KOPT-K1 (cell line): ENCODE data around the gene BABAM2.
"Not testable (repeated sequence)": the region's sequence is repeated elsewhere in the genome, so short reads cannot be mapped to it uniquely, and the experiment has no call there.

Source experiments
- H3K27ac ChIP-seq: fragments of 200-600 bp; sonication (generic); 2 replicates; pipeline ENCODE4 v1.5.1; 2016; ENCODE audit warnings: antibody characterized with exemption, mild to moderate bottlenecking, low read depth, low read length; ENCODE audit not compliant: poor library complexity, severe bottlenecking
- H3K36me3 ChIP-seq: fragments of 200-600 bp; sonication (generic); 2 replicates; pipeline ENCODE4 v1.5.1; 2017; ENCODE audit warnings: antibody characterized with exemption, mild to moderate bottlenecking, low read length, moderate library complexity; ENCODE audit not compliant: insufficient read depth
- H3K9me3 ChIP-seq: fragments of 200-600 bp; sonication (generic); 2 replicates; pipeline ENCODE4 v1.5.1; 2017; ENCODE audit warnings: antibody characterized with exemption, low read length, mild to moderate bottlenecking; ENCODE audit not compliant: insufficient read depth, poor library complexity, severe bottlenecking

BABAM2 gene

DNA sequence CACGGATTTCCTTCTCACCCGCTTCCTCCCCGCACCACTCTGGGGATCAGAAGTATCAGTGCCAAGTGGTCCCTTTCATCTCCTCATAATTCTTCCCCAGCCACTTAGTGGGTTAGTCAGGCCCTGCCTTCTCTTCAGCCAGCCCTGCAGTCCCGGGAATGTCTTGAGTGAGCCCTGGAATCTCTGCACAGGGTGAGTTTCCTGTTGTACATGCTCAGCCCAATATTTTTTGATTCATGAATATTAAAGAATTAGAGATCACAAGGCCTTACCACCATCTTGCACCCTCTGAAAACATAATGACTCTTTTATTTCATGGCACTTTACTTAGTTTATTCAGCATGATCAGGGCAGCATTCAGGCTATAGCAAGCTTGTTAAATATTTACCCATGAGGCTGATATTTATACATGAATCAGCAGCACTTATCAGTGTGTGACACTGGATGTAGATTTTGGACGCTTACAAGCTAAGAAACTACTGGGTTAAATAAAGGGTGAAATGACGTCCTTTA, 342.7 kb downstream of the BABAM2 start:
- no peak overlapping the region for H3K27ac ChIP-seq
- no peaks in the 10 kb centered on the region for H3K36me3 ChIP-seq
- H3K9me3 ChIP-seq: no peaks in the 10 kb centered on the region

DNA sequence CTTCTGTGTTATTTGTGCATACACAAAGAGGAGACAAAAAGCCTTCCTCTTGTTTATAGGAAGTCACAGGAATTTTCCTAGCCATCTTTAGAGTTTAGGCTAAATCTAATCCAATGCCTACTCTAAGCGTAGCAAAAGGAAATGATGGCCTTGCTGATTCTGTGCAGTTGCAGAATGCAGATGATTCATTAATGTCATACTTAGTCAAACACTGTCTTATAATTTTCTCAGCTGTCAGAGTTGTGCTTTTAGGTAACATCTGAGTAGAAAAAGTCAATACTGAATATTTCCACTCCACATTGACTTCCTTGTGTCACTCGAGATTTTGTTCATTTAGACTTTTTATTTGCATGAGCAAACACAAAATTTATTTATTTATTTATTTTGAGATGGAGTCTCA, 344.3 kb downstream of the BABAM2 start:
- H3K9me3 ChIP-seq: no peaks in the 10 kb centered on the region
- H3K27ac ChIP-seq: no peak overlapping the region
- H3K36me3 ChIP-seq: no peaks in the 10 kb centered on the region

DNA sequence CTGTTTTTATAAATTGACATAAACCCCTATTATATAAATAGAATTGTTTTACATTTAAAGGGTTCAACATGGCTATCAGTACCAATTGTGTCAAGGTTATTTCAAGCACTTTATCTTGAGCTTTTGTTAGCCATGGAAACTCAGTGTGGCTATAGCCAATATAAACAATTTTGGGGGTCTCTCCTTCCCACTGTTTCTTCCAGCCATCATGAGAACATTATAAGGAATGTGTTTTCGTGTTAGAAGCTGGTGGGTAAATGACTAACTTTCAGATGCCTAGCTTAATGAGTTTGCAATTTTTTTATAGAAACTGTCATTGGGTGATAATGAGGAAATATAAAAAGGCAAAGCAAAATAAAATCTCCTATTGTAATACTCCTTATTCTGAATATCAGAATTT, 348.7 kb downstream of the BABAM2 start:
- no peaks in the 10 kb centered on the region for H3K9me3 ChIP-seq
- H3K27ac ChIP-seq: no peak overlapping the region
- H3K36me3 ChIP-seq: no peaks in the 10 kb centered on the region

DNA sequence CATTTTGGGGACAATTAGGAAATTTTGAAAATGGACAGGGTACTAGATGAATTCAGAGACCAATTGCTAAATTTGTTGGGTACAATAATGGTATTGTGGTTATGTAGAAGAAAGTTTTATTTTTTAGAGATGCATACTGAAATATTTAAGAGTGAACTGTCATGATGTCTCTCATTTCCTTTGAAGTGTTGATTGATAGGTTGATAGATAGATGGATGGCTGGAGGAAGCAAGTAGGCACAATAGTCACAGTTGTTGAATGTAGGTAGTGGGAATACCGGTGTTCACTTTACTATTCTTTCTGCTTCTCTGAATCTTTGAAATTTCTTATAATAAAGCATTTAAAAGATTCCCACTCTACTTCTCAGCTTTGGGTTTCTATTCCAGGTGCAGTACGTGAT, 350.4 kb downstream of the BABAM2 start:
- H3K27ac ChIP-seq: no peak overlapping the region
- no peaks in the 10 kb centered on the region for H3K36me3 ChIP-seq
- H3K9me3 ChIP-seq: no peaks in the 10 kb centered on the region

DNA sequence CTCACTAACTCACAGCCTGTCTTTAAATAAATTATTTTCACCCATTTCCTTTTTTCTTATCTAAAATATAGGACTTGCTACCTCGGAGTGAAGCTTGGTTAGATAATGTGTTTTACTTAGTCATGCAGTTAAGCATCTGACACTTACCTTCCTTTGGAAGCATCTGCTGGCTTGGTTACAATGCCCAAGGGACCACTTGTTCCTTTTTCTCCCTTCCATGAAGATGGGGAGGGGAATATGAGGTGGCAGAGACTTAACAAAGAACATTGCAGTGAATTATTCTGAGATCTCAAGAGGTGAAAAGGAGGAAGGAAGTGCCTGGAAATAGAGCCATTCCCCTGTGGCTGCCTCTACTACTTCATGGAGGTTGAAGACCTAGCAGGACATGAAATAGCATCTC, 356.8 kb downstream of the BABAM2 start:
- Histone ChIP-seq H3K27ac (no peak overlapping the region), H3K9me3 (no peaks in the 10 kb centered on the region), H3K36me3 (no peaks in the 10 kb centered on the region)

DNA sequence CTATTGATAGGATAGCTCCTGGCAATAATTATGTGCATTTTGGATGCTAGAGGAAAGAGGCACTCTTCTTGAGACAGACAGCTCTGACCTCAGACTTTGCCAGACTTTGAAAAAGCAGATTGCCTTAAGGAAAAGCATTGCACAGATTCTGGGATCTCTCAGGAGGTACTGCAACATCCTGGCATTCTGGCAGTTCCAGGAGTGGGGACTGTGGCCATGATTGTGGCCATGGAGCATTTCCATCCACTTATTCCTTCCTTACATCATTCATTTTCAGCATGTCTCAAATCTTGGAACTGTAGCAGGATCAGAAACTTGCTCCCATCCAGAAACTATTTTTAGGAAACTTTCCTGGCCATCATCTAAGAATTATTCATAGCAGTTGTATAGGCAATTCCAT, 357.2 kb downstream of the BABAM2 start:
- Histone ChIP-seq H3K9me3 (no peaks in the 10 kb centered on the region), H3K36me3 (no peaks in the 10 kb centered on the region), H3K27ac (no peak overlapping the region)

DNA sequence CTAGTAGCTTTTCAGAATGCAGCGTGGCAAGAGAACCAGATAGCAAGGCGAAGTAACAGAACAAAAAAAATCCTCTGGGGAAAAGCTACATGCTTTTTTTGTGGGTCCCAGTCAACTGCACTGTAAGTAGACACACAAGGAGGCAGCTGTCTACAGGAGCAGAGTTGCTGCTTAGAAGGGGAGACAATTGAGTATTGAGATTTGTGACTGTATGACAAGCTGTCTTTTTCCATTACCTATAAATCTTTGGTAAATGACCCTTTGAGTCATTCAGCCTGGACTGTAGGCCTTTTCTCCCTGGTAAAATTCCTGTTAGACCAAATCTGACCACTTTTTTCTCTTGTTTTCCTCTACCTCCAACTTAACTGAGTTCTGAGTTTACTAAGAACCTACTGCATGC, 358.0 kb downstream of the BABAM2 start:
- Histone ChIP-seq H3K27ac (no peak overlapping the region), H3K9me3 (no peaks in the 10 kb centered on the region), H3K36me3 (no peaks in the 10 kb centered on the region)

DNA sequence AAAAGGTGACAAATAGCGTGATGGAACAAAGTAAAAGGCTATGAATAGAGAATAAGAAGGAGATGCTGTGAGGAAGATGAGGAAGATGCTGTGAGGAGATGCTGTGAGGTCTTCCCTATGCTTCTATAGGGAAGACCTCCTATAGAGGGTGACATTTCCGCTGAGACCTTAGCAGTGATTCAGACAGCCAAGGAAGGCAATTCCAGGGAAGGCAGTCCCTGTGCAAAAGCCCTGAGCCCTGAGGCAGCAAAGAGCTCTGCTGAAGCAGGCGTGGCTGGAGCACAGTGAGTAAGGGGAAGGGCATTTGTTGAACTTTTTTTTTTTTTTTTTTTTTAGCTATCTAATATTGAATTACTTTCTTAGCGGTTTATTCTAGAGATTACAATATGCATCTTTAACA, 359.5 kb downstream of the BABAM2 start:
- Histone ChIP-seq H3K36me3 (no peaks in the 10 kb centered on the region), H3K9me3 (no peaks in the 10 kb centered on the region), H3K27ac (no peak overlapping the region)

DNA sequence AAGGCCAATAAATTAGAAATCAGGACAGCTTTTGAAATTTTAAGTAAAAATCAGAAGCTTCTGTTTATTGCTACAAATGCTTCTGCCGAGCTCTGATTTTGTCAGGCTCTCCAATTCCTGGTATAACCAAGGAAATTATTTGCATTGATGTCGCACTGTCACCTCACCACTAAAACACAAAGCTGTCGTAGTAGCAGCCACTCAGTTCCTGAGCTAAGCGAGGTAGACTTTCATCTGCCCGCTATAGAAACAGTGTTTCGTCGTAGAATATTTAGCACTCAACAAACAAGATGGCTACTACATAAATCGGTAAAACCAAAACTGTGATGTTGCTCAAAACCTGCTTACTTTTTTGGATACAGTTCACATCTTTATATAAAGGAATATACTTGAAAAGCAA, 360.8 kb downstream of the BABAM2 start:
- no peak overlapping the region for H3K27ac ChIP-seq
- no peaks in the 10 kb centered on the region for H3K36me3 ChIP-seq
- H3K9me3 ChIP-seq: no peaks in the 10 kb centered on the region

DNA sequence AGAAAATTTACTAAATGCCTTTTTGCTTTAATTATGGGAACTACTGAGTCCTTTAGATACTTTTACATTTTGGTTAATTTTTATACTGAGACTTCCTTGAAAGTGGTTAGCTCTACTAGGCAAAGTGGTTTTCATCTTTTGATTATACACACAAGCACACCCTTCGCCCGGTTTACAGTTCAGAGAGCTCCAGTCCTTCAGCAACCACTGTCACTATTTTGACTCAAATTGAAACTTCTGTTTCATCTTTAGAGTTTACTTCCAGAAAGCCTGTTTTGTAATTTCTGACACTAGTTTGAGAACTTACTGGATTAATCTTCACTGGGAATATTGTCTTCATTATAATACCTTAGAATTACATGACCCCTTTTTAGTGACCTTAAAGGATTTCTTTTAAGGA, 361.8 kb downstream of the BABAM2 start:
- Histone ChIP-seq H3K27ac (no peak overlapping the region), H3K36me3 (no peaks in the 10 kb centered on the region), H3K9me3 (no peaks in the 10 kb centered on the region)

DNA sequence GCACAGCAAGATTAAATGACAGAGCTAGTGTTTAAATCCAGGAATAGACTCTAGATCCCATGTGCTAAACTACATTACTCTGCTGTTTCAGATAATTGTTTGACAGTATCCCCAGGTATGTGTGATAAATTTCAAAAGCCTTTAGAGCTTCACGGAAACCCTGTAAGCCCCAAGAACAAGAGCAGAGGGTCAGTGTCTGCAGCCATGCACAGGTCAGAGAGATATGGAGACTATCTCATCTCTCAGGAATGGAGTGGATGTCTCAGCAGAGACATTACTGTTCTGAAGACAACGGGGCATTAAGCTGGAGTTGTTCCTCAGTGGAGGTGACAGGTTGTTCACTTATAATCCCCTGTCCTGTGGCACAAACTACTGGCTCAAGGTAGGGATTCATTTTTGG, 363.0 kb downstream of the BABAM2 start:
- no peaks in the 10 kb centered on the region for H3K9me3 ChIP-seq
- no peak overlapping the region for H3K27ac ChIP-seq
- H3K36me3 ChIP-seq: no peaks in the 10 kb centered on the region

DNA sequence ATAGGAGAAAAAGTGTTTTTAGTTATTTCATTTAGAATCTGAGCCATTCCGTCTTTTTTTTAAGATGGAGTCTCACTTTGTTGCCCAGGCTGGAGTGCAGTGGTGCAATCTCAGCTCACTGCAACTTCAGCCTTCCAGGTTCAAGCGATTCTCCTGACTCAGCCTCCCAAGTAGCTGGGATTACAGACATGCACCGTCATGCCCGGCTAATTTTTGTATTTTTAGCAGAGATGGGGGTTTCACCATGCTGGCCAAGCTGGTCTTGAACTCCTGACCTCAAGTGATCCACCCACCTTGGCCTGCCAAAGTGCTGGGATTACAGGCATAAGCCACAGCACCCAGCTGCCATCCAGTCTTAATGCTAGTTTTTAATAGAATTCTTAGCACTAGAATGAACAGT, 364.7 kb downstream of the BABAM2 start:
- not testable (repeated sequence) for H3K27ac ChIP-seq, H3K36me3 ChIP-seq, H3K9me3 ChIP-seq

DNA sequence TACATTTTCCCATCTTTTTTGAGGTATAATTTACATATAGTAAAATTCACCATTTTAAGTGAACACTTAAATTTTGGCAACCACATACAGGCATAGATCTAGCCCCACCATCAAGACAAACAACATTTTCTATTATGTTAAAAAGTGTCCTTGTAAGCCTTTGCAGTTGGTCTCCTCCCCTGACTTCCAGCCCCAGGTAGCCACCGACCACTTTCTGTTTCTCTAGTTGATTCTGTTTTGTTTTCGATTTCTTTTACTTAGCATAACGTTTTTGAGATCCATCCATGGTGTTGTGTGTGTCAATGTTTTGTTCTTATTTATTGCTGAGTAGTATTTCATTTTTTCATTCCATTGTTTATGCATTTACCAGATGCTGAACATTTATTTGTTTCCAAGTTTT, 366.7 kb downstream of the BABAM2 start:
- Histone ChIP-seq H3K27ac (no peak overlapping the region), H3K9me3 (no peaks in the 10 kb centered on the region), H3K36me3 (no peaks in the 10 kb centered on the region)

DNA sequence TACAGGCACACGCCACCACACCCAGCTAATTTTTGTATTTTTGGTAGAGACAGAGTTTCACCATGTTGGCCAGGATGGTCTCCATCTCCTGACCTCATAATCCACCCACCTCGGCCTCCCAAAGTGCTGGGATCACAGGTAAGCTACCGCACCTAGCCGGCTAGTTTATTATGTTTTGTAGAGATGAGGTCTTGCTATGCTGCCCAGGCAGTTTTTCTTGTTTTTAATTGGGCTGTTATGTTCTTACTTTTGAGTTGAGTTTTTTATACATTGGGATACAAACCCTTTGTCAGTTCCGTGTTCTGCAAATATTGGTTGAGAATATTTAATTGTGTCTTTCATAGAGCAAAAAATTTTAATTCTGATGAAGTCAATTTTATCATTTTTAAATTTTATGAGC, 368.7 kb downstream of the BABAM2 start:
- not testable (repeated sequence) for H3K9me3 ChIP-seq, H3K36me3 ChIP-seq, H3K27ac ChIP-seq

DNA sequence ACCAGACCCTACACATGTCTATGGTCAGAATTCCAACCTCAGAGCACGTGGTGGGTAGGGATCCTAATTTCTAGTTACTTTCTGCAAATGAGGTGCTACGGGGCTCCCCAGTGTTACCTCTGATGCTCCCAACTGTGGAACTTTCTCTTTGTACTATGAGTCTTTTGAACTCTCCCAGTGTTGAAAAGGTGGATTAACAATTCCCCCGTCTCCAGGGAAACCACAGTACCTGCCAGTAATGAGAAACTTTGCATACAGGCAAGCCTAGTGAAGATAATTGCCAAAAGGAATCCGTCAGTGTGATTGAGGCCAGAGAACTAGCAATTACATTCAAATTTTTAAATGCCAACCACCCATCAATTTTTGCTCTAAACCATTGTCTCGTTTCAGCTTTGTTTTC, 373.2 kb downstream of the BABAM2 start:
- no peak overlapping the region for H3K27ac ChIP-seq
- no peaks in the 10 kb centered on the region for H3K9me3 ChIP-seq
- no peaks in the 10 kb centered on the region for H3K36me3 ChIP-seq

DNA sequence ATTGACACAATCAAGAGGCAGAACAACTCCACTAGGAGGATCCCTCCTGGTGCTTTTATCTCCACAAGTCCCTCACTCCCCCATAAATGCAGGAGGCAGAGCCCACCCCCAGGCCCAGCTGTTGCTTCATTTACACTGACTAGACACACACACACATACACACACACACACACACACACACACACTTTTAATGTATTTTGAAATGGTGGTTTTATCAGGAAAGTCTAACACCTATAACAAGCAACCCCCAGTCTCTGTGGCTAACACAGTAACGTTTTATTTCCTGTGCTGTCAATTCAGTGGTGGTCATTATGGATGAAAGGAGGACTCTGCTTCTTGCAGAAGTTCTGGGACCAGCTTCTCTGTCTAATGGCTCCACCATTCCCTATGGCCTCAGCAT, 376.8 kb downstream of the BABAM2 start:
- no peaks in the 10 kb centered on the region for H3K36me3 ChIP-seq
- no peaks in the 10 kb centered on the region for H3K9me3 ChIP-seq
- no peak overlapping the region for H3K27ac ChIP-seq

DNA sequence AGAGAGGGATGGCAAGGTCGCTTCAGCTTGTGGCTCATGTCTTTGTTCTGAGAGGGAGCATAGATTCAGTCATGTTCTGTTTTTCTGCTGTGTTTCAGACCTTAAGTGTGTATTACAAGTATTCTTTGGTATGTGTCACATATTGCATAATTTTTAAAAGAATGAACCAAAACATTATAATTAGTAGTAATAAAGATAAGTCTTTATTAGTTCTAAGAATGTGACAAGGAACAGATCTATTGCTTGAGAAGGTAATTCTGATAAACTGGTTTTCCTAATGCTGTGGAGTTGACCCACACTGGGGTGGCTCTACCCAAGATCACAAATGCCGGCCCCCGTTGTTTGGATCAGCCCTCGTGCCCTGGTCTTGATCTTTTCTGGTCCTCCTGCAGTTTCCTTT, 377.9 kb downstream of the BABAM2 start:
- Histone ChIP-seq H3K27ac (no peak overlapping the region), H3K36me3 (no peaks in the 10 kb centered on the region), H3K9me3 (no peaks in the 10 kb centered on the region)
